IPS DF 4.7 (cell line): Measurements from ENCODE around the gene ISCU.
"Not testable (repeated sequence)": the region's sequence is repeated elsewhere in the genome, so short reads cannot be mapped to it uniquely, and the experiment has no call there.

ENCODE experiments used
- DNase-seq: peaks from one replicate; pipeline ENCODE4 v3.0.0-alpha.2; 2013; ENCODE audit warnings: low spot score; ENCODE audit errors: extremely low read depth

Gene ISCU

DNA sequence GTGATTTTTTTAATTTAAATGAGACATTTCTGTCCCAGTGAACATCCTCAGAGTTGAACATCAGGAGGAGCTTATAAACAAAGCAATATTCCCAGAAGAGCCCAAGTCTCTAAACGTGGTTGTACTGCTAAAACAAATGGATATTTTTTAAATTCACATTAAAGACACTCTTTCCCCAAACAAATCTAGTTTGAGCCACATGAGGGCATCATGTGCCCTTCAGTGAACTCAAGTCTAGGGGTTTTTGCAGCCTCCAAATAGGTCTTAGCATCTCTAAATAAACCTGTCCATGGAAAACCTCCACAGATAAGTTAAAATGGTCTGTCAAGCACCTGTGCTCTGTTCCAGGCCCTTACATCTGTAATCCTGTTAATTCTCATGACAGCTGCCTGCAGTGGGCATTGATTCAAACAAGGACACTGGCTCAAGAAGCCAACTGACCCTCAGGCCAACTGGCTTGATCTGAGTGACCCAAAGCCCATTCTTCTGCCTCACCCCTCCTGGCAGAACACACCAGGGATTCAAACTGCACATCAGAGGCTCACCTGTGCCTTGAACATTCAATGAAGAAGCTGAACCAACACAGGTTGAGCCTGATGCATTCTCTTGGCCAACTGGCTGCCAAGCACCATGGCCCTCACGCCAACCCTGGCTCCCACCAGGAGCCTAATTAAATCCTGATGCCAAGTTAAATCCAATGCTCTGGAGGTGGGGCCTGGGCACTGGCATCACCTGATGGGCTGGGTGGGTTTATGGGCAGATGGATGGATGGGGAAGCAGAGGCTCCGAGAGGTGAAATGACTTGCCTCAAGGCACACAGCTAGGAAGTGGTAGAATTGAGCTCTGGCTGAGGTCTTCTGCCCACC, 8.6 kb downstream of the ISCU start:
- no peak for DNase-seq

DNA sequence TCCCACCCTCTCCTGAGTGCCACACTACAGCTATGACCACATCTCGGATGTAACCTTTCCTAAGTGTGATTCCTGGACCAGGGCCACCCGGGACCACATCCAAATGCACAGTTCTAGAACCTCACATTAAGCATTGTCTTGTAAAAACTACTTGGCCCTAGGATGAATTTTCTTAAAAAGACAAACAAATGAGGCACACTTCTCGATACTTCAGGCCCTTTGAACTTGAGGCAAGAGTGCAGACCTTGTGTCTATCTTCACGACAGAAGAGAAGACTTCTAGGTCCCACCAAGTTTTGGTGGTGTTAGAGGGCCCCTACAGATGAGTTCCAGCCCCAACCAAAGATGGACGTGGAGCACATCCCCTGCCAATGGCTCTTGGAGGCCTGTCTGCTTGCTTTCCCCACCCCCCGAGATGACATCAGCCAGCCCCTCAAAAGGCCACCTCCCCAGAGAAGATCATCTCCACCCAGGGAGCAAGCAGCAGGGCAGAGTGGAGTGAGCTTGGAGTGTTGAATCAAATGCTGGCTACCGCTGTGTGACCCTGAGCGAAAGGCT, 9.3 kb downstream of the ISCU start:
- no peak for DNase-seq

DNA sequence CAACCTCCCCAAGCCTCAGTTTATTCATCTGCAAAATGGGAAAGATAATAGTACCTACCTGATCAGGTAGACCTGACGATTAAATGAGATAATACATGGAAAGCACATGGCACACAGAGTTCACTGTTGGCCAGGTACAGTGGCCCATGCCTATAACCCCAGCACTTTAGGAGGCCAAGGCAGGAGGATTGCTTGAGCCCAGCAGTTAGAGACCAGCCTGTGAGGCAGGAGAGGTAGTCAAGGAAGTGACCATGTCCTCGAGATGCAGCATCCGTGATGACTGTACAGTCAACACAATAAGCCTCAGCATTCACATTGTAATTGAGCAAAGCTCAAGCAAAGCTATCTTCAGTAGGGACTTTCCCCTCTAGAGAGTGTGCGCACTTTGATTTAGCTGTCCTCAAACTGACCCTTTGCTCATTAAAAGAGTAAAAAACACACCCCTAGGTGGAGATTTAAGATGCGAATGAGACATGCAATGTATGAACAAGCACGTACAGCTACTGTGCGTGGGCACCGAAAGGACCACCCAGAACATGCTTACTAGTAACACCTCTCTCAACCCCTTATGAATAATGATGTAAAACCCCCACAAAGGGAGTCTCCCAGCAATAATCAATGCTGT, 9.9 kb downstream of the ISCU start:
- no peak for DNase-seq

DNA sequence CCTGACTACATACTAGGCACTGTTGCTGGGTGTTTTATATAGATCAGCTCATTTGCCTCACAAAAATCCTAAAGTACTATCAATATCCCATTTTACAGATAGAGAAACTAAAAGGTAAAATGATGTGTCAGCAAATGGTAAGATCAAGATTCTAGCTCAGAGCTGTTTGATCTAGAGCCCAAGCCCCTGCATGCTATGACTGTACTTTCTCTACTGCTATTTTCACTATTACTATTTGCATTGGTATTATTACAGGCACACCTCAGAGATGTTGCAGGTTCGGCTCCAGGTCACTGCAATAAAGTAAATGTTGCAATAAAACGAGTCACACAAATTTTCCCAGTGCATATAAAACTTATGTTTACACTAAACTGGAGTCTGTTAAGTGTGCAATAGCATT, 10.9 kb downstream of the ISCU start:
- DNase-seq, result no peak

DNA sequence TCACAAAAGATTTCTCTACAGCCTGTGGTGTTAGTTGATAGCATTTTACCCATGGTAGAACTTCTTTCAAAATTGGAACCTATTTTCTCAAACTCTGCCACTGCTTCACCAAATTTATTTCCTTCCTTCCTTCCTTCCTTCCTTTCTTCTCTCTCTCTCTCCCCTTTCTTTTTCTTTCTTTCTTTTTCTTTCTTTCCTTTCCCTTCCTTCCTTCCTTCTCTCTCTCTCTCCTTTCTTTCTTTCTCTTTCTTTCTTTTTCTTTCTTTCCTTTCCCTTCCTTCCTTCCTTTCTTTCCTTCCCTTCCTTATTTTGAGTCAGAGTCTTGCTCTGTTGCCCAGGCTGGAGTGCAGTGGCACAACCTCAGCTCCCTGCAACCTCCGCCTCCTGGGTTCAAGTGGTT, 11.9 kb downstream of the ISCU start:
- DNase-seq, result not testable (repeated sequence)

DNA sequence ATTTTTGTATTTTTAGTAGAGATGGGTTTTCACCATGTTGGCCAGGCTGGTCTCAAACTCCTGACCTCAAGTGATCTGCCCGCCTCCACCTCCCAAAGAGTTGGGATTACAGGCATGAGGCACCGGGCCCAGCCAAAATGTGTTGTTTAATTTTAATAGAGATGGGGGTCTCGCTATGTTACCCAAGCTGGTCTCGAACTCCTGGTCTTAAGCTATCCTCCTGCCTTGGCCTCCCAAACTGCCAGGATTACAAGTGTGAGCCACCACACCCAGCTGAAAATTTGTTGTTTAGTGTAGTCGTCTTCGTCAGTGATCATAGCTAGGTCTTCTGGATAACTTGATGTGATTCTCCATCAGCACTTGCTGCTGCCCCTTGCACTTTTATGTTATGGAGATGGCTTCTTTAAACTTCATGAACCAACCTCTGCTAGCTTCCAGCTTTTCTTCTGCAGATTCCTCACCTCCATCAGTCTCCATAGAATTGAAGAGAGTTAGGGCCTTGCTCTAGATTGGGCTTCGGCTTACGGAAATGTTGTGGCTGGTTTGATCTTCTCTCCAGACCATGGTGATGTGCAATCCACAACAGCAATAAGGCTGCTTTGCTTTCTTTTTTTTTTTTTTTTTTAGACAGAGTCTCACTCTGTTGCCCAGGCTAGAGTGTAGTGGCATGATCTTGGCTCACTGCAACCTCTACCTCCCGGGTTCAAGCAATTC, 13.0 kb downstream of the ISCU start:
- DNase-seq, result no peak

DNA sequence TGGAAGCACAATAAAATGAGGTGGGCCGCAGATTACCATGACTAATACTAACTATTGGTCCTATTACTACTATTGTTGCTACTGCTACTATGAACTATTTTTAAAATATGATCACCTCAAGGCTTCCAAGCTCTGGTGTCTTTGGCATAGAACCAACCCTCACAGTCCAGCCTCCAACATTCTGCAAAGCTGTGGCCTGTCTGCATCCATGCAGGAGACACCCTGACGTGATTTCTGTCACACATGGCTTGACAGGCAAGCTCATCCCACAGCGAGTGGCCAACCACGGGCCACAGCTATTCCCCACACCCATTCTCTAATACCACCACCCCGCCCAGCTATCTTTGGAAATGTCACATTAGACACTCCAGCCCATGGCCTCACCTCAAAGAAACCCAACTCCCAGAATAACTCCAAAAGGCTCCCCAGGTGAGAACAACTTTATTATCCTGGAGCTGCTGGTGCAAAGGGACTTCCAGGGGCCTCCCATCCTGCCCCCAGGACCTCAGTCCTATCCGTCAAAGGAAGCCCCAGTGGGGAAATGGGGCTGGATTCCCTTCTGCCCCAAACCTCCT, 14.4 kb downstream of the ISCU start:
- no peak for DNase-seq

DNA sequence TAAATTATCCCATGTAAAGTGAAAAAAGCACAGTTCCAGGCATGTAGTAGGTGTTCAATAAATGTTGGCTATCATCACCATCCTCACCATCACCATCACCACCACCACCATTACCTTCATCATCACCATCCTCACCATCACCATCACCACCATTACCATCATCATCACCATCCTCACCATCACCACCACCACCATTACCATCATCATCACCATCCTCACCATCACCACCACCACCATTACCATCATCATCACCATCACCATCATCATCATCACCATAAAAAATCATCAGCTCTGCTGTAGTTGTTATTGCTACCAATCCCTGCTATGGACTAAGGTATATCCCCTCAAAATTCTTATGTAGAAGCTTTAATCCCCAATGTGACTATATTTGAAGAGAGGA, 15.1 kb downstream of the ISCU start:
- DNase-seq, result no peak

DNA sequence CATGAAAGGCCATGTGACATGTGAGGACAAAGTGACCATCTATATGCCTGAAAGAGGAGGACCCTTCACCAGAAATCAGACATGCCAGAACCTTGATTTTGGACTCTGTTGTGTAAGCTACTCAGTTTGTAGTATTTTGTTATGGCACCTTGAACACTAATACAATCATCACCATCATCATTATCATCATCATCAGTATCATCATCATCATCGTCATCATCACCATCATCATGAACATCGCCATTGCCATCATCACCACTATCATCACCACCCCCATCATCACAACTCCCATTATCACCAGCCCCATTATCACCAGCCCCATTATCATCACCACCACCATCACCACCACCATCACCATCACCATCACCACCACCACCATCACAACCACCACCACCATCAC, 15.9 kb downstream of the ISCU start:
- DNase-seq, result no peak

DNA sequence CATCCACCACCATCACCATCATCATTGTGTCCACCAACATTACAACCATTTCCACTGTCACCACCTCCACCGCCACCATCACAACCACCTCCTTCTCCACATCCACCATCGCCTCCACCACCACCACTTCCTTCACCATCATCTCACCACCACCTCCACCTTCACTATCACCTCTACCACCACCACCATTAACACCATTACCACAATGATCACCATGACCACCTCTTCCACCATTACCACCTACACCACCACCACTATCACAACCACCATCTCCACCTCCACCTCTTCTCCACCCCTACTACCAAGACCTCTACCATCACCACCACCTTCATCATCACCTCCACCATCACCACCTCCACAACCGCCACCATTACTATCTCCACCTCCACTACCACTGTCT, 16.4 kb downstream of the ISCU start:
- no peak for DNase-seq

DNA sequence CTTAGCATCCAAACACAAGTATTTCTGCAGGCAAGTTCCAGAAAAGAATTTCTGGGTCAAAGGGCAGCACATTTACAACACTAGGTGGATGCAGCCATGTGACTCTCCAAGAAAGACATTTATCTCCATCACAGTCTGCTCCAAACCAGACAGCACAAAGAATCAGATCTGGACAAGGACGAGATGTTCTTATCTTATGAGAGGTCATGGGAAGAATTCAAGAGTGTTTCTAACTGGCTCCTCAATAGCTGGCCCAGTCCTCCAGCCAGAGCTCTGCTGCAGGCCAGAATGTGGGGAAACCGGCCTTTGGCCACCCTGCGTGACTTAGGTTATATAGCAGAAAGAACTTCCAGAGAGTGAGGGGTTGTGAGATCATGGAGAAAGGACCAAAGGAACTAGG, 18.1 kb downstream of the ISCU start:
- DNase-seq, result no peak

DNA sequence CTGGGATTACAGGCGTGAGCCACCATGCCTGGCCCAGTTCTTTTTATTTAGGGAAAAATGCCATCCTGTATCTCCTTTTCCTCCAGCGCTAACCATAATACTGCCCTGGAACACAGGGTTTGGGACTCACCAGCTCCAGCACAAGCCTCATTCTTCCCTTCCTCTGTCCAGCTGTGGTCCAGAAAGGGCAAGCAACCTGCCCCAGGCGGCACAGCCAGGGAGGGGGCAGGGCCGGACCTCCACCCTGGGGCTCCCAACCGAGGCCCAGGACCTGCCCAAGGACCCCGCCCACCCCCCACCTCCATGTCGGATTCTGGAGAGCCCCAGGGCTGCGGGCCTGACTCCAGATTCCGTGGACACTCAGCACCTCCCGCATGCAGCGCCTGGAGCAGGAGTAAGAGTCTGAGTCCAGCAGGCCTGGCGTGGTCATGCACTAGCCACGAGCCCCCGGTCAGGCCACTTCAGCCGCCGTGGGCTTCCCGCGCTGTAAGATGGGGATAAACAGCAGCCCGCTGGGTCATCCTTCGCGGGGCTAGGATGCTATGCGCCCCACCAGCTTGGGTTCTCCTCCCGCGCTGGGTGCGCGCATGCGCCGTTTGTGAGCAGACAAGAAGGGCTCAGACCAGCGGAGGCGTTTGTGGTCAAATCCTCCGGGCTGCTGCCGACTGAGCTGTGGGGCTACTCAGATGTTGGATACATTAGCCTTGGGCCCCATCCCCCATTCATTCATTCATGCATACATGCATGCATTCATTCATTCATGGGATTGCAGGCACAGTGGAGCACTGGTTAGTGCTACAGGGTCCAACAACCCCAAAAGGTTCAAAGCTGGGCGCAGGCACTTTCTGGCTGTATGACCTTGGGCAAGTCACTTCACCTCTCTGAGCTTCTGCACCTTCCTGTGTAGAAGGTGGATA, 19.2 kb downstream of the ISCU start:
- DNase-seq, result no peak

DNA sequence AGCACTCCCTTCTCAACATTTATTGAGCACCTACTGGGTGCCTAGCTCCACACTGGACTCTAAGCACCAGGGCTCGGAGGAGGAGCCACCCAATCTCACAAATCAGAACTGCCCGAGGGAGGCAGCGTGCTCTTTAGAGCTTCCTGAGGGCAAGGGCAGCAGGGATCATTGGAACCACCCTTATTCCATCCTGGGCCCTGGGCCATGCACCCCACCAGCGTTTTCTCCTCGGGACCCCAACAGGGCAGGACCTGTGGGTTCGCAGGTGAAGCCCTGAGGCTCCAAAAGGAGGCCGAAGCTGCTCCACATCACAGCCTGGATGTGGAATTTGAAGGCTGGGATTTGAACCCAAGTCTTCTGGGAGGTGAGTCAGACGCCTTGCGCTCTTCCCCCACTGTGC, 20.1 kb downstream of the ISCU start:
- DNase-seq, result no peak

DNA sequence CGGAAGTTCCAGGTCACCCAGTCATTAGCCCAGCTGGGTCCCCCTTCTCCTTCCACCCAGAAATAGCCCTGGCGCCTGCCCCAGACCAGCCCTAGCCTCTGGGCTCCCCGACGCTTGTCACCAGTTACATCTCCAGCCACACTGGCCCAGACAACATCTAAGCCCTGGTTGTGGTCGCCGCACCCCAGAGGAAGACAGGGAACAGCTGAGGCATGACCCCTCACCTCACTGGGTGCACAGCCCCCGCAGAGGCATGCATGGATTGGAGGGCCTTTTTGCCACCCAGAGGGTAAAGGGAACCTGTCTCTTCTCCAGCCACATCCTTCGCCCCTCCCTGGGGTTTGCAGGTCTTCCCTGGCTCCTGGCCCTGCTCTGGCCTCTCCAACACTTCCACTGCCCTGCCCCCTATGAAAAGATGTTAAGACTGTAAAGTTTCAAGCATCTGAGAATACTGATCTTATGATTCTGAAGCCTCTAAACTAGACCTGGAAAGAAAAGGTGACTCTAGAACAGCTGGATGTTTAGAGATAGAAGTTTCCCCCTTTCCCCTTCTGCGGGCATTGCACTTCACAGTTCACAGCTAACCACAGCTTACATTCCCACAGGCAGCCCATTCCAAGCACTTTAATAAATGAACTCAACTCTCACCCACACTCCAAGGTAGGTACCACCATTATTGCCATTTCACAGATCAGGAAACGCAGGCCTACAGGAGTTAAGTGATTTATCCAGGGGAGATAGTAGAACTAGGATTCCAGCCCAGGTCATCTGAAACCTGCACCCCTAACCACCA, 20.8 kb downstream of the ISCU start:
- no peak for DNase-seq

DNA sequence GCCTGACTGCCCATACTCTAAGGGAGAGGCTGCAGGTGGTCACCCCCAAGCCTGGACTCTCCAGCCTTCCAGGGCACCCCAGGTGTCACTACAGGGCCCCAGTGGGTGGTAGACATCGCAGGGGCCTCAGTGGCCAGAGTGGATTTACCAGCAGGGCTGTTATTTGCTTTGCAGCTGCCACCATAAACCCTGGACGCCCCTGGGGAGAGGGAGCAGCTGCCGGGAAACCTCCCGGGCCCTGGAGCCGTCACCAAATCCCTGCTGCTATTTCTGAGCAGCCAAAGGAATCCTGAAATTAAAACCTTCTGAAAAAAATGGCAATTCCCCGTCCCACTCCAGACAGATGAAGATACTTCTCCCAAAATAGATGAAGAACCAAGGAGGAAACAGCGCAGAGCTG, 21.6 kb downstream of the ISCU start:
- no peak for DNase-seq

DNA sequence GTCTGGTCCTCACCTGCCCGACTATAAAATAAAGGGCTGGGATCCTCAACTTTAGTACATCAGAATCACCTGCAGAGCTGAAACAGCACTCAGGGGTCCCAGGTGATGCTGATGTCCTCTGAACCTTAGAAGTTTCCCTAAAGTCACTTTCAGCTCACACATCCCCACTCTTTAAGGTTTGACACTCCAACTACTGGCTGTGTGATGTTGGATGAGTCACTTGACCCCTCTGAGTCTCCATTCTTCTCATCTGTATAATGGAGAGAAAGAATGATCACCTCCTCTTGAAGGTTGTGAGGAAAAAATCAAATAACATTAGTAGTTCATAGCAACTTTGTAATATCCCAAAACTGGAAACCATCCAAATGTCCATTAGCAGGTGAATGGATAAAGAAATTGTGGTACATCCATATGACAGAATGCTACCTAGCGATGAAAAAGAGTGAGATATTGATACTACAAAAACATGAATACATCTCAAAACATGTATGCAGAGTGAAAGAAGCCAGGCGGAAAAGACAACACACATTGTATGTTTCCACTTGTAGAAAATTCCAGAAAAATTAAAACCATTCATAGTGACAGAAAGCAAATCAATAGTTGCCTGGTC, 22.2 kb downstream of the ISCU start:
- no peak for DNase-seq

DNA sequence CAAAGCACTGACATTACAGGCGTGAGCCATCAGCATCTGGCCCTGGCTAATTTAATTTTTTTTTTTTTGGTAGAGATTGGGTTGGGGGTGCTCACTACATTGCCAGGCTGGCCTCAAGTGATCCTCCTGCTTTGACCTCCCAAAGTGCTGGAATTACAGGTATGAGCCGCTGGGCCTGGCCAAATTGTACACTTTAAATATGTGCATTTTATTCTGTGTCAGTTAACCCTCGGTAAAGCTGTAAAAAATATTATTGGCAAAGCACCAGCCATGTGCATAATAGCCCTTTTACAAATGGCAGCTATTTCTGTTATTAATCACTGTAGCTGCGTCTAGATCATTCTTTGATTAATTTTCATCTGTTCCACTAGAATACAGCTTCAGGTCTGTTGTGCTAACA, 23.5 kb downstream of the ISCU start:
- no peak for DNase-seq

DNA sequence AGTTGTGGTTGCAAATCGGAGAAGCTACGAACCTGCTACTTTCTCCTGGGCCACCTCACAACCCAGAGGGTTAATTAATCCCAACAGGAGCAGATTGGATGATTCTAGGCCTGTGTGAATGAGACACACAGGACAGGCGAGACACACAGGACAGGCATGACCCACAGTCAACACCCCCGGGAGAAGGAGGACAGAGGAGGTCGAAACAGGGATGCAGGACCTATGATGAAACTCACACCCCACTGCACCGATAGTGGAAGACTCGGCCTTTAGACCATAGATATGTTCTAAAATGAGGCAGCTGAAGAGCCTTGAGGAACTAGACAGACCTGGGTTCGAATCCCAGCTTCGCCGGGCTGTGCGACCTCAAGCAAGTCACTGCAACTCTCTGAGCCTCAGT, 23.9 kb downstream of the ISCU start:
- no peak for DNase-seq

DNA sequence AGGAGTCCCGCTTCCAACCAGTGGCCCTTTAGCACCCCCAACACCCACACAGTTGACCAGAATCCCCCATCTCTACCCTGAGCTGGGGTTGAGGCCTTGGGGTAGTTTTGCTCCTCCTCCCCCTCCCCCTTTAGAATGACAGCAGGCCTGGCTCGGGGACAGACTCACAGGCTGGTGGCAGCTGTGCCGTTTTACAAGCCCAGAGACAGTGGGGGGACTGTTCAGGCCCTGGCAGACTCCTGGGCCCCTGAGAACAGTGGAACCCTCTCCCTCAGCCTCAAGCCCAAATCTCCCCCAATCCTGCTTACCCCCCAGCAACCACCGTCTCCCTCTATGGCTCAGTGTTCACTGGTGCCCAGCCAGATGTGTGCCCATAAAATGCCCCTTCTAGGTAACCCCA, 25.4 kb downstream of the ISCU start:
- no peak for DNase-seq
